Measurements from ENCODE around the gene ZNF311. TPM values are rescaled to one million over a fixed set of nuclear protein-coding genes. Genes with fewer than 3 reads are reported as not detected.
A peak's percentile ranks its signal among the peaks of the same experiment; 100 is the strongest.

Gene ZNF311
- total and polyA plus RNA-seq, 9 of the 15 experiments (the other 6 are each of a cell fraction or from before 2014, with no cell fraction given), result 5.1 to 10.0 (median 7.5) TPM

- TF ChIP-seq MEIS2 (IDR thresholded peaks at IDR 0.05; ENCODE audit: partially characterized antibody) (peak; percentile 99), TAF1 (IDR thresholded peaks at IDR 0.05; ENCODE audit: control insufficient read depth, extremely low read depth, insufficient read depth, low read length, severe bottlenecking) (peak; percentile 74), ZC3H11A (IDR thresholded peaks at IDR 0.05; ENCODE audit: low read depth, low read length) (0 out of 2 replicates have a peak, but pooled peaks have one; percentile 4), ZZZ3 (IDR thresholded peaks at IDR 0.05) (no peak), HMGXB4 (CRISPR knock-in tag; IDR thresholded peaks at IDR 0.05) (peak; percentile 49; the same call in 1 of the 2 replicates), BRD9 (IDR thresholded peaks at IDR 0.05; ENCODE audit: low read depth, partially characterized antibody) (peak; percentile 91), MYBL2 (IDR thresholded peaks at IDR 0.05; ENCODE audit: low read depth) (no peak), MYBL2 (CRISPR knock-in tag; IDR thresholded peaks at IDR 0.05; ENCODE audit: borderline replicate concordance) (no peak), MTF1 (CRISPR knock-in tag; IDR thresholded peaks at IDR 0.05; ENCODE audit: borderline replicate concordance) (no peak), HNRNPLL (IDR thresholded peaks at IDR 0.05; ENCODE audit: low read depth, low read length, poor library complexity, severe bottlenecking) (peak; percentile 27), ZNF696 (CRISPR knock-in tag; conservative IDR thresholded peaks at IDR 0.05) (no peak), DDX20 (tag; IDR thresholded peaks at IDR 0.05; ENCODE audit: low read depth) (no peak; the same call in 1 of the 2 replicates), CAMTA2 (CRISPR knock-in tag; conservative IDR thresholded peaks at IDR 0.05) (no peak), LARP7 (IDR thresholded peaks at IDR 0.05) (no peak), TSC22D4 (tag; IDR thresholded peaks at IDR 0.05) (no peak)
- TF ChIP-seq, protein P1, sequence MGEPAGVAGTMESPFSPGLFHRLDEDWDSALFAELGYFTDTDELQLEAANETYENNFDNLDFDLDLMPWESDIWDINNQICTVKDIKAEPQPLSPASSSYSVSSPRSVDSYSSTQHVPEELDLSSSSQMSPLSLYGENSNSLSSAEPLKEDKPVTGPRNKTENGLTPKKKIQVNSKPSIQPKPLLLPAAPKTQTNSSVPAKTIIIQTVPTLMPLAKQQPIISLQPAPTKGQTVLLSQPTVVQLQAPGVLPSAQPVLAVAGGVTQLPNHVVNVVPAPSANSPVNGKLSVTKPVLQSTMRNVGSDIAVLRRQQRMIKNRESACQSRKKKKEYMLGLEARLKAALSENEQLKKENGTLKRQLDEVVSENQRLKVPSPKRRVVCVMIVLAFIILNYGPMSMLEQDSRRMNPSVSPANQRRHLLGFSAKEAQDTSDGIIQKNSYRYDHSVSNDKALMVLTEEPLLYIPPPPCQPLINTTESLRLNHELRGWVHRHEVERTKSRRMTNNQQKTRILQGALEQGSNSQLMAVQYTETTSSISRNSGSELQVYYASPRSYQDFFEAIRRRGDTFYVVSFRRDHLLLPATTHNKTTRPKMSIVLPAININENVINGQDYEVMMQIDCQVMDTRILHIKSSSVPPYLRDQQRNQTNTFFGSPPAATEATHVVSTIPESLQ (CRISPR knock-in tag; IDR thresholded peaks at IDR 0.05), result no peak
- TF ChIP-seq, protein P2, sequence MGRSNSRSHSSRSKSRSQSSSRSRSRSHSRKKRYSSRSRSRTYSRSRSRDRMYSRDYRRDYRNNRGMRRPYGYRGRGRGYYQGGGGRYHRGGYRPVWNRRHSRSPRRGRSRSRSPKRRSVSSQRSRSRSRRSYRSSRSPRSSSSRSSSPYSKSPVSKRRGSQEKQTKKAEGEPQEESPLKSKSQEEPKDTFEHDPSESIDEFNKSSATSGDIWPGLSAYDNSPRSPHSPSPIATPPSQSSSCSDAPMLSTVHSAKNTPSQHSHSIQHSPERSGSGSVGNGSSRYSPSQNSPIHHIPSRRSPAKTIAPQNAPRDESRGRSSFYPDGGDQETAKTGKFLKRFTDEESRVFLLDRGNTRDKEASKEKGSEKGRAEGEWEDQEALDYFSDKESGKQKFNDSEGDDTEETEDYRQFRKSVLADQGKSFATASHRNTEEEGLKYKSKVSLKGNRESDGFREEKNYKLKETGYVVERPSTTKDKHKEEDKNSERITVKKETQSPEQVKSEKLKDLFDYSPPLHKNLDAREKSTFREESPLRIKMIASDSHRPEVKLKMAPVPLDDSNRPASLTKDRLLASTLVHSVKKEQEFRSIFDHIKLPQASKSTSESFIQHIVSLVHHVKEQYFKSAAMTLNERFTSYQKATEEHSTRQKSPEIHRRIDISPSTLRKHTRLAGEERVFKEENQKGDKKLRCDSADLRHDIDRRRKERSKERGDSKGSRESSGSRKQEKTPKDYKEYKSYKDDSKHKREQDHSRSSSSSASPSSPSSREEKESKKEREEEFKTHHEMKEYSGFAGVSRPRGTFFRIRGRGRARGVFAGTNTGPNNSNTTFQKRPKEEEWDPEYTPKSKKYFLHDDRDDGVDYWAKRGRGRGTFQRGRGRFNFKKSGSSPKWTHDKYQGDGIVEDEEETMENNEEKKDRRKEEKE (IDR thresholded peaks at IDR 0.05; ENCODE audit: borderline replicate concordance in 1 of 2, control insufficient read depth in 1 of 2, low read depth in 2 of 2, low read length in 1 of 2), result no peak
- TF ChIP-seq, protein P3, sequence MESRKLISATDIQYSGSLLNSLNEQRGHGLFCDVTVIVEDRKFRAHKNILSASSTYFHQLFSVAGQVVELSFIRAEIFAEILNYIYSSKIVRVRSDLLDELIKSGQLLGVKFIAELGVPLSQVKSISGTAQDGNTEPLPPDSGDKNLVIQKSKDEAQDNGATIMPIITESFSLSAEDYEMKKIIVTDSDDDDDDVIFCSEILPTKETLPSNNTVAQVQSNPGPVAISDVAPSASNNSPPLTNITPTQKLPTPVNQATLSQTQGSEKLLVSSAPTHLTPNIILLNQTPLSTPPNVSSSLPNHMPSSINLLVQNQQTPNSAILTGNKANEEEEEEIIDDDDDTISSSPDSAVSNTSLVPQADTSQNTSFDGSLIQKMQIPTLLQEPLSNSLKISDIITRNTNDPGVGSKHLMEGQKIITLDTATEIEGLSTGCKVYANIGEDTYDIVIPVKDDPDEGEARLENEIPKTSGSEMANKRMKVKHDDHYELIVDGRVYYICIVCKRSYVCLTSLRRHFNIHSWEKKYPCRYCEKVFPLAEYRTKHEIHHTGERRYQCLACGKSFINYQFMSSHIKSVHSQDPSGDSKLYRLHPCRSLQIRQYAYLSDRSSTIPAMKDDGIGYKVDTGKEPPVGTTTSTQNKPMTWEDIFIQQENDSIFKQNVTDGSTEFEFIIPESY (CRISPR knock-in tag; IDR thresholded peaks at IDR 0.05), result peak; percentile 37; the same call in 1 of the 2 replicates
Observed at GRCh38 chr6:28980852-28981430, 24.2 kb downstream of the ZNF311 start (continued).
